Trophoblast cell (in vitro differentiated cells and primary cell): ENCODE results near the gene PAX2.

Experiments used
- DNase-seq, 2 donors: peaks; one replicate each; pipeline ENCODE4 v3.0.0-alpha.2; 2016
- H2AFZ ChIP-seq: 2 replicates; pipeline ENCODE4 v1.6.1; 2013; ENCODE audit warnings: low read length, moderate library complexity, mild to moderate bottlenecking; ENCODE audit not compliant: insufficient read depth, poor library complexity
- H2AK5ac ChIP-seq: 2 replicates; pipeline ENCODE4 v1.6.1; 2013; ENCODE audit warnings: mild to moderate bottlenecking, low read length
- H2BK120ac ChIP-seq: 2 replicates; pipeline ENCODE4 v1.6.1; 2013; ENCODE audit warnings: low read length, mild to moderate bottlenecking, moderate library complexity; ENCODE audit not compliant: insufficient read depth, poor library complexity
- H2BK12ac ChIP-seq: 2 replicates; pipeline ENCODE4 v1.6.1; 2013; ENCODE audit warnings: mild to moderate bottlenecking, low read length, moderate library complexity
- H2BK5ac ChIP-seq: 2 replicates; pipeline ENCODE4 v1.6.1; 2013; ENCODE audit warnings: low read length, low read depth, moderate library complexity, mild to moderate bottlenecking; ENCODE audit not compliant: poor library complexity
- H3K14ac ChIP-seq: 2 replicates; pipeline ENCODE4 v1.6.1; 2013; ENCODE audit warnings: mild to moderate bottlenecking, low read length
- H3K18ac ChIP-seq: 2 replicates; pipeline ENCODE4 v1.6.1; 2013; ENCODE audit warnings: mild to moderate bottlenecking, low read length
- H3K23ac ChIP-seq: 2 replicates; pipeline ENCODE4 v1.6.1; 2013; ENCODE audit warnings: low read length
- H3K27ac ChIP-seq: 2 replicates; pipeline ENCODE4 v1.5.1; 2013; ENCODE audit warnings: low read depth, mild to moderate bottlenecking, inconsistent platforms, low read length, moderate library complexity
- H3K27me3 ChIP-seq: 2 replicates; pipeline ENCODE4 v1.6.1; 2013; ENCODE audit warnings: inconsistent platforms, mild to moderate bottlenecking, low read length, moderate library complexity; ENCODE audit not compliant: insufficient read depth
- H3K36me3 ChIP-seq, 2 experiments: 1 replicate in 1 of 2; 2 replicates in 1 of 2; pipeline ENCODE4 v1.6.1; 2013; ENCODE audit warnings: low read length in 2 of 2, mild to moderate bottlenecking in 2 of 2, moderate library complexity in 1 of 2; ENCODE audit not compliant: insufficient read depth in 2 of 2, control insufficient read depth in 1 of 2
- H3K4ac ChIP-seq: 2 replicates; pipeline ENCODE4 v1.6.1; 2013; ENCODE audit warnings: low read depth, mild to moderate bottlenecking, low read length, moderate library complexity
- H3K4me1 ChIP-seq, 2 experiments: 1 replicate in 1 of 2; 2 replicates in 1 of 2; pipeline ENCODE4 v1.6.1; 2013; ENCODE audit warnings: low read length in 2 of 2, mild to moderate bottlenecking in 2 of 2, moderate library complexity in 1 of 2; ENCODE audit not compliant: insufficient read depth in 2 of 2, control insufficient read depth in 1 of 2
- H3K4me2 ChIP-seq: 2 replicates; pipeline ENCODE4 v1.6.1; 2013; ENCODE audit warnings: inconsistent platforms, mild to moderate bottlenecking, low read length, moderate library complexity
- H3K4me3 ChIP-seq: 2 replicates; pipeline ENCODE4 v1.5.1; 2013; ENCODE audit warnings: mild to moderate bottlenecking, low read depth, low read length, inconsistent platforms
- H3K79me1 ChIP-seq: one replicate; pipeline ENCODE4 v1.6.1; 2013; ENCODE audit warnings: low read length
- H3K79me2 ChIP-seq: 2 replicates; pipeline ENCODE4 v1.6.1; 2013; ENCODE audit warnings: low read length, mild to moderate bottlenecking; ENCODE audit not compliant: control insufficient read depth, insufficient read depth, poor library complexity
- H3K9ac ChIP-seq: 2 replicates; pipeline ENCODE4 v1.6.1; 2013; ENCODE audit warnings: mild to moderate bottlenecking, low read length
- H3K9me3 ChIP-seq: 2 replicates; pipeline ENCODE4 v1.6.1; 2013; ENCODE audit warnings: low read depth, mild to moderate bottlenecking, control low read depth, inconsistent platforms, low read length; ENCODE audit not compliant: insufficient read depth
- H4K12ac ChIP-seq: 2 replicates; pipeline ENCODE4 v1.6.1; 2013; ENCODE audit warnings: low read depth, mild to moderate bottlenecking, low read length, moderate library complexity
- H4K8ac ChIP-seq: 2 replicates; pipeline ENCODE4 v1.6.1; 2013; ENCODE audit warnings: low read depth, mild to moderate bottlenecking, low read length, moderate library complexity
- H4K91ac ChIP-seq: one replicate; pipeline ENCODE4 v1.6.1; 2013; ENCODE audit warnings: low read depth, mild to moderate bottlenecking, low read length, moderate library complexity
- WGBS: extraction: QIAGEN DNeasy Blood & Tissue Kit; methylation state at CpG from one replicate; pipeline ENCODE4 v1.1.7; 2013; ENCODE audit warnings: missing lambda C conversion rate; ENCODE audit not compliant: insufficient read length, insufficient coverage; ENCODE audit errors: extremely low coverage; 5-methylcytosine and 5-hydroxymethylcytosine counted together

The PAX2 gene

GRCh38 chr10:100784126-100784525 is 38.7 kb downstream of the PAX2 start:
- no peak overlapping the region for H2AK5ac ChIP-seq
- H3K4me3 ChIP-seq: no peak overlapping the region
- H3K23ac ChIP-seq: no peak overlapping the region
- H2BK12ac ChIP-seq: no peak overlapping the region
- H4K12ac ChIP-seq: no peak overlapping the region
- H3K36me3 ChIP-seq: no peaks in the 10 kb centered on the region
- H4K91ac ChIP-seq: no peak overlapping the region
- H3K9ac ChIP-seq: no peak overlapping the region
- no CpG with 5 or more reads among the region's 3 CpGs for WGBS
- no peak overlapping the region for H2BK120ac ChIP-seq
- no peak overlapping the region for H4K8ac ChIP-seq
- peaks cover 4% of the 10 kb centered on the region for H3K27me3 ChIP-seq
- H3K4ac ChIP-seq: no peak overlapping the region
- H2BK5ac ChIP-seq: no peak overlapping the region
- H3K4me1 ChIP-seq: no peaks in the 10 kb centered on the region
- H3K4me2 ChIP-seq: no peak overlapping the region
- H3K27ac ChIP-seq: no peak overlapping the region
- no peak overlapping the region for H3K14ac ChIP-seq
- H3K79me2 ChIP-seq: no peaks in the 10 kb centered on the region
- H3K18ac ChIP-seq: no peak overlapping the region
- peaks cover 4% of the 10 kb centered on the region for H3K9me3 ChIP-seq
- H2AFZ ChIP-seq: no peak overlapping the region
- no peaks in the 10 kb centered on the region for H3K79me1 ChIP-seq
- no peak for DNase-seq

GRCh38 chr10:100786591-100786990 is 41.2 kb downstream of the PAX2 start:
- H3K4me3 ChIP-seq: no peak overlapping the region
- no peak overlapping the region for H3K14ac ChIP-seq

GRCh38 chr10:100788002-100788903 is 42.9 kb downstream of the PAX2 start:
- H3K4me2 ChIP-seq: no peak overlapping the region
- no peak overlapping the region for H3K4me3 ChIP-seq
- H3K79me2 ChIP-seq: no peaks in the 10 kb centered on the region
- H3K14ac ChIP-seq: no peak overlapping the region
- H3K9me3 ChIP-seq: no peaks in the 10 kb centered on the region
- no peak overlapping the region for H2AK5ac ChIP-seq
- no peaks in the 10 kb centered on the region for H3K4me1 ChIP-seq
- no peak overlapping the region for H3K4ac ChIP-seq
- H4K12ac ChIP-seq: no peak overlapping the region
- WGBS: no CpG with 5 or more reads among the region's 18 CpGs
- H2BK5ac ChIP-seq: no peak overlapping the region
- DNase-seq: no peak
- no peak overlapping the region for H4K8ac ChIP-seq
- no peak overlapping the region for H2BK12ac ChIP-seq
- H3K27ac ChIP-seq: no peak overlapping the region
- no peaks in the 10 kb centered on the region for H3K36me3 ChIP-seq
- no peak overlapping the region for H3K18ac ChIP-seq
- no peak overlapping the region for H3K23ac ChIP-seq
- H3K79me1 ChIP-seq: no peaks in the 10 kb centered on the region
- no peak overlapping the region for H4K91ac ChIP-seq
- H2BK120ac ChIP-seq: no peak overlapping the region
- H2AFZ ChIP-seq: no peak overlapping the region
- peaks cover 4% of the 10 kb centered on the region for H3K27me3 ChIP-seq
- no peak overlapping the region for H3K9ac ChIP-seq

More at GRCh38 chr10:100786591-100786990, 41.2 kb downstream of the PAX2 start:
- no peak overlapping the region for H3K23ac ChIP-seq
- no CpG with 5 or more reads among the region's 6 CpGs for WGBS
- H3K4me1 ChIP-seq: no peaks in the 10 kb centered on the region
- H3K9ac ChIP-seq: no peak overlapping the region
- no peak overlapping the region for H3K4me2 ChIP-seq
- H2AK5ac ChIP-seq: no peak overlapping the region
- H2BK120ac ChIP-seq: no peak overlapping the region
- peaks cover 4% of the 10 kb centered on the region for H3K27me3 ChIP-seq
- H4K91ac ChIP-seq: no peak overlapping the region
- H3K79me2 ChIP-seq: no peaks in the 10 kb centered on the region
- H3K36me3 ChIP-seq: no peaks in the 10 kb centered on the region
- DNase-seq: no peak
- H3K79me1 ChIP-seq: no peaks in the 10 kb centered on the region
- no peak overlapping the region for H3K18ac ChIP-seq
- no peak overlapping the region for H2BK12ac ChIP-seq
- H3K4ac ChIP-seq: no peak overlapping the region
- no peak overlapping the region for H3K27ac ChIP-seq
- no peak overlapping the region for H2BK5ac ChIP-seq
- no peak overlapping the region for H4K8ac ChIP-seq
- H3K9me3 ChIP-seq: no peaks in the 10 kb centered on the region
- H2AFZ ChIP-seq: no peak overlapping the region
- H4K12ac ChIP-seq: no peak overlapping the region

- no peaks in the 10 kb centered on the region for H3K79me1 ChIP-seq
- no peaks in the 10 kb centered on the region for H3K9me3 ChIP-seq
- H2BK12ac ChIP-seq: no peak overlapping the region
- H3K4me1 ChIP-seq: no peaks in the 10 kb centered on the region
- no peak overlapping the region for H2AFZ ChIP-seq
- no peaks in the 10 kb centered on the region for H3K79me2 ChIP-seq
- H2BK5ac ChIP-seq: no peak overlapping the region
- H2AK5ac ChIP-seq: no peak overlapping the region
- no peak overlapping the region for H3K18ac ChIP-seq
- no peak overlapping the region for H4K12ac ChIP-seq
- H3K14ac ChIP-seq: no peak overlapping the region
- H3K4me2 ChIP-seq: no peak overlapping the region
- H3K4me3 ChIP-seq: no peak overlapping the region
- peaks cover 4% of the 10 kb centered on the region for H3K27me3 ChIP-seq
- no peaks in the 10 kb centered on the region for H3K36me3 ChIP-seq
- H3K4ac ChIP-seq: no peak overlapping the region
- H3K27ac ChIP-seq: no peak overlapping the region
- no peak overlapping the region for H2BK120ac ChIP-seq
- no CpG with 5 or more reads among the region's 7 CpGs for WGBS
- H3K9ac ChIP-seq: no peak overlapping the region
- H4K8ac ChIP-seq: no peak overlapping the region
- H3K23ac ChIP-seq: no peak overlapping the region
- no peak for DNase-seq
- no peak overlapping the region for H4K91ac ChIP-seq
Measured at GRCh38 chr10:100790761-100791208, 45.4 kb downstream of the PAX2 start.
